HG02642 (cell line): ENCODE data around the gene ALG1L2.
"Not testable (repeated sequence)": the region's sequence is repeated elsewhere in the genome, so short reads cannot be mapped to it uniquely, and the experiment has no call there.

Source experiments
- ATAC-seq: cut with Tn5 transposase; IDR thresholded peaks from one replicate; pipeline ENCODE4 v1.9.1; 2021; ENCODE audit warnings: mild to moderate bottlenecking; ENCODE audit not compliant: unreplicated experiment, poor library complexity

ALG1L2 gene

DNA sequence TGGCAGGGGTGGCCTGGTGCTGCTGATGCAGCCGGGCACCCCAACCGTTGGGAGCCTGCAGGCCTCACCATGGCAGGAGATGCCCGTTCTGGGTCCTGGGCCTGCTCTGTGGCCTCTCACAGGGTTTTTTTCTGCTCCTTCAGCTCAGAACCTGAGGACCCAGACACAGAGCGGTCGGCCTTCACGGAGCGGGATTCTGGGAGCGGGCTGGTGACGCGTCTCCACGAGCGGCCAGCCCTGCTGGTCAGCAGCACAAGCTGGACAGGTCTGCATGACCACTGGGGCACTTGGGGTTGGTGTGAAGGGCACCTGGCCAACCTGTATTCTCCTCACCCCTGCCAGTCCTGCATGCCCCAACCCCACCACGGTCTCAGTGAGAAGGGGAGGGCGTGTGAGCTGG, 10.3 kb downstream of the ALG1L2 start:
- no peak for ATAC-seq

DNA sequence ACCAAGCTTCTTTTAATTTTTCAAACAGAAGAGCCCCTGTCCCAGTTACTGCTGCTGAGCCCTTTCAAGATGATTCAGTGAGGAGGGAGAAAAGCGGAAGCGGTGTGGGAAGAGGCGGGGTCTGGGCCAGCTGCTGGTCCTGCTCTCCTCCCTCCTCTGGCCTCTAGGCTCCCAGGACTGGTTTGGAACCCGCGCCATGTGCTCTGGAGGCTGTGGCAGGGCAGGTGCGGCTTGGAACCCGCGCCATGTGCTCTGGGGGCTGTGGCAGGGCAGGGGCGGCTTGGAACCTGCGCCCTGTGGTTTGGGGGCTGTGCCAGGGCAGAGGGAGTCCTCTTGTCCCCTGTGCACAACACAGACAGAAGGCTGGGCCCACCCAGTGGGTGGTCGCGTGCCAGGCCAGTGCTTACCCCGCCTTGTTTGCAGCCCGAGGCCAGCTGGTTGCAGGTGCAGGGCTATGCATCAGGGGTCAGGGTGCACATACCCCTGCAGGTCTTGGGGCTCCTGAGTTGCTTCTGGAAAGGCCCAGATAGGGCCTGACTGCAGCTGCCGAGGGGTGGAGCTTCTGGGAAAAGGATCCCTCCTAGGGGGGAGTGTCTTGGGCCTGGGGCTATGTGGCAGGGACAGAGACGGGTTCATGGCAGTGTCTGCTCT, 12.2 kb downstream of the ALG1L2 start:
- ATAC-seq: peak; percentile 57

DNA sequence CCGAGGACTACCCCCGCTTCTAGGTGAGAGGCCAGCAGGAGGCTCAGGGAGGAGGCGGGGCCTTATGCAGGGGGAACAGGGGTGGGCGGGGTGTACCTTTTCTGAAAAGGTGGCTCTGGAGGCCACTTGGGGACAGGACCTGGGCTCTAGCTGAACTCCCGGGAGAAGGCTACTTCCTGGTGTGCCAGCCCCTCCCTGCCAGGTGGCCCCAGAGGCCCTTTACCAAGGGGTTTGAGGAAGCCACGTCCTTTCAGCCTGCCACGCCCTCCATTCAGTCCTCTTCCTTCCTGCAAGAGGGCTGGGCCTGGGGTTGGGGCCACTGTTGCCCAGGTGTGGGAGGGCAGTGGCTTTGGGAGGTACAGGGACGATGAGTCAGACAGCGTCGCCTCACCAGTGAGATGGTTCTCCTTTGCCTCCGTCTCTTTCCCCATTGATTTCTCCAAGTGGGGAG, 12.9 kb downstream of the ALG1L2 start:
- ATAC-seq: not testable (repeated sequence)

DNA sequence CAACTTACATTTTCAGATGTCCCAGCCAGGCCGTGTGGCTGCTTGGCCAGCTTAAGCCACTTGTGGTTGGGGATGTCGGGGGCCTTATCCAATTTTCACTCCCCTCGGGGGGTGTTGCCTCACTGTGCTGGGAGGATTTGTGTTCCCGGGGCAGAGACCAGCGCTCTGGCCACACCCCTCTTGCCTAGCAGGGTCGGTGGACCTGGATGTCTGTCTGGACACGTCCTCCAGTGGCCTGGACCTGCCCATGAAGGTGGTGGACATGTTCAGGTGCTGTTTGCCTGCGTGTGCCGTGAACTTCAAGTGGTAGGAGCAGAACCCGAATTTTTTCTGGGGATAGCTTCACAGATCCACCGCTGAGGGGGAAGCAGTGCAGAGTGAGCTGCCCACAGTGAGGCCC, 14.2 kb downstream of the ALG1L2 start:
- not testable (repeated sequence) for ATAC-seq

DNA sequence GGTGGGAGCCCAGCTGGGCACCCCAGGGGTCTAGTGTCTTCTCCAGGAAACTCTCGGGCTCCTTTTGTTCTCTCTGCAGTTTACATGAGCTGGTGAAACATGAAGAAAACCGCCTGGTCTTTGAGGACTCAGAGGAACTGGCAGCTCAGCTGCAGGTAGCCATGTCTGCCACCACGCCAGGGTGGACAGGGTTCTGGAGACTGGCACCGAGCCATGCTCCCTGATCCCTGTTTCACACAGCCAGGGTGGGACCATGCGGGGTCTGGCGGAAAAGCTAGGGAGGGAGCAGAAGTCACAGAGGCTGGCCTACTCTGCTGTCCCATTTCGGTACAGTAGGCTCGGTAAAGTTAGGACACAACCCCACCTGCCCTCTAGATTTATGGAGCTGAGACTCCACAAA, 15.5 kb downstream of the ALG1L2 start:
- not testable (repeated sequence) for ATAC-seq

DNA sequence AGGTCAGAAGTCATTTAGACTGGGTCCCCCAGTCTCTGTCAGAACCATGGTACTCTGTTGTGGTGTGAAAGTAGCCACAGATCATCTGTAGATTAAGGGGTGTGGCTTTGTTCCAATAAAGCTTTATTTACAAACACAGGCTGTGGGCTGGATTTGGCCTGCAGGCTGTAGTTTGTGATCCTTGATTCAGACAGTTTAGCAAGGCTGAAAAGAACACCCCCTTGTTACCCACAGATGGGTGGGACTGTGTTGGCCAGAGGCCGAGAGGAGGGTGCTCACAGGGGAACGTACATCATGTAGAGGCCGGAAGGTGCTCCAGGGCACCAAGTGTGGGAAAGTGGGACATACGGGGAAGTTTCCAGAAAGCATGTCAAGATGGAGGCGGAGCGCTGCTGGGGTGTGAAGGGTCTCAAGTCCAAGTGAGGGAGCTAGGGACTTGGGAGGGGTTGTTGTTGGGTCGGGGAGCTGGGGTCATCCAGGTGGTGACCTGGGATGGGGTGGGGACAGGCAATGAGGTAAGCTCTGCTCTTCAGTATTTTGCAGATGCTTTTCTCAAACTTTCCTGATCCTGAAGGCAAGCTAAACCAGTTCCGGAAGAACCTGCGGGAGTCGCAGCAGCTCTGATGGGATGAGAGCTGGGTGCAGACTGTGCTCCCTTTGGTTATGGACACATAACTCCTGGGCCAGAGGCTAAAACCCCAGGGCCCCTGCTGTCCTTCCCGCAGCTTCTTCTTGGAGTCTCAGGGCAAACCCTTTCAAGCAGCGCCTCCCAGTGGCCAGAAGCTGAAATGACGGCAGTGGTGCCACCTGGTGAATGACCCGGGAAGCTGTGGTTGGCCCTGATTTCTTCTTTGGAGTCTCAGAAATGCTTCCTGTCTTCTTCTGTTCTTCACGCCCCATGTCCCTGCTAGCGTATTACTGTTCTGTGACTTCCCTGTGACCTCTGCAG, 16.3 kb downstream of the ALG1L2 start:
- ATAC-seq: not testable (repeated sequence)

DNA sequence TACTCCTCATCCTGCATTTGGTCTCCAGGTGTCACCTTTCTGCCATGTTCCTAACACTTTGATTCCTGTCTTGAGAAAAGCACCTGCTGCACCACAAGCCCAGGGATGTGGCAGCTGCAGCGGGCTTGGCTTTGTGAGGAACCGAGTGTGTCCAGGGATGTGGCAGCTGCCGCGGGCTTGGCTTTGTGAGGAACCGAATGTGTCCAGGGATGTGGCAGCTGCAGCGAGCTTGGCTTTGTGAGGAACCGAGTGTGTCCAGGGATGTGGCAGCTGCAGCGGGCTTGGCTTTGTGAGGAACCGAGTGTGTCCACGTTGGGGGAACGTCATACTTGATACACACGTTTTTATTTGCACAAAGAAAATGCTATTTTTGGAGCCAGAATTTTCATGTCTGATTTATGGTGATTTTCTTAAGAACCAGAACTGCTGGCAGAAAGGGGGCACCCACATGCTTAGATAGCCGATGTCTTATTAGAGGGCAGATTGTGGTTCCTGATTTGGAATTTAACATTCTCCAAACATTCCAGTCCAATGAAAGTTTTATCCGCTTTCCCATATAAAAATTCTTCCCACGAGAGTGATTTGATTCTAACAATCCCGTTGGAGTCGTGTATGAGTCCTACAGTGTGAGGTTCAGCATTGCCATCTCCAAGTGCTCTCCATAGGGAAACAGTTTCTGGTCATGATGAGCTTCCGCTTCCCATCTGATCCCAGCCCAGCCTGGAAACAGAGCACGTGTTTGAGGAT, 17.2 kb downstream of the ALG1L2 start:
- not testable (repeated sequence) for ATAC-seq

DNA sequence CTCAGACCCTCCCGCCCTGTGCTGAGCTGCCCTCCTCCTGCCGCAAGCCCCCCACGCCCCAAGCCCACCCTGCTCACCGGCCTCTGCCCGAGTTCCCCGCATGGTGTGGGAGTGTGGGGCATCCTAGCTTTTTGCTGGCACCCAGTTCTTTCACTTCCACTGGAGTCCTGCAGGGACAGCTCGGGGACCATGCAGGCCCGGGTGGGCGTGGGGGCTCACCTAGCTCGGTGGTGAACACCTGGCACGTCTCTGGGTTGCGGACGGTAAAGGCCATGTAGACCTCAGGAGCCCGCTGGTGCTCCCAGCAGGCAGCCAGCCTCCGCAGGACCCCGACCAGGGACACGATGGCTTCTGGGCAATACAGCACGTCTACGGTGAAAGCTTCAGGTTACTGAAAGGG, 20.9 kb downstream of the ALG1L2 start:
- ATAC-seq: not testable (repeated sequence)

DNA sequence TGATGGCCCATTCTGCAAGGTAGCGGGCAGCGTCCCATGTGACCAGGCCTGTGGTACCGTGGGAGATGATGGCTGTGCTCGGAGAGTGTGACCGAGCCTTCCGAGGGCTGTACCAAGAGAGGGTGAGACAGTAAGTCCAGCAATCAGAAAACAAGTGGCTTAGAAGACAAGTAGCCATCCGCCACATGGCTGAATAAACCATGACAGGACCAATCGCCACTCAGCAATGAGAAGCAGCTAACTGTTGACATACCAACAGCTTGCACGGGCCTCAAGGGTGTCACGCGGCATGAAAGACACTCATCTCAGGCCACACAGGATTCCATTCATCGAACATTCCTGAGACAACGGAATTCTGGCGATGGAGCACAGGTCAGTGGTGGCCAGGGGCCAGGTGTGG, 22.6 kb downstream of the ALG1L2 start:
- ATAC-seq: not testable (repeated sequence)

DNA sequence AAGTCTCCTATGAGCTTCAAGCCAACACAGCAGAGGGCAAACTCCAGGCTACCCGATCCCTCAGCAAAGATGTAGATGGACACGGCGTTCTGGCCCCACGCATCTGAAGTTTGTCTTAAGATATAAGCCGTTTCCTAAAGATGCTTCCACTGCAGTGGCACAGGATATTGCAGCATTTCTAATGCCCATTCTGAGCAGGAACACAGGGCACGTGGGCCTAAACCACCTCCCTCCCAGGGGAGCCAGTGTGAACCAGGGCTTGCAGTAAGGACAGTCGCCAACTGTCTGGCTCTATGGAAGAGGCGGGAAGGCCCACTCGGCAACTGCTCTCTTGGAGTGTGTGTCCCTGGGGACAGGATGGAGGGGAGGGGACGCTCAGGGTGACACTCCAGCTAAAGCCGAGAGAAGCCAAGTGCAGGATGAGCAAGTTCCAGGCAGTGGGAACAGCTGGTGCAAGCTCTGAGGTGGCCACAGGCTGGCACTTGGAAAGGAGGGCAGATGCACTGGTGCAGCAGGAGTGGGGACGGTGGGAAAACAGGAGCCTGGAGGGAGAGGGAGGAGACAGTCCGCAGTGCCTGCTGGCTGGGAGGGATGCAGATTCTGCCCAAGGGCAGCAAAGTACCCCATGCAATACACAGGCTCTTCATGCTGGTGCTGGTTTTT, 25.8 kb downstream of the ALG1L2 start:
- ATAC-seq: not testable (repeated sequence)

DNA sequence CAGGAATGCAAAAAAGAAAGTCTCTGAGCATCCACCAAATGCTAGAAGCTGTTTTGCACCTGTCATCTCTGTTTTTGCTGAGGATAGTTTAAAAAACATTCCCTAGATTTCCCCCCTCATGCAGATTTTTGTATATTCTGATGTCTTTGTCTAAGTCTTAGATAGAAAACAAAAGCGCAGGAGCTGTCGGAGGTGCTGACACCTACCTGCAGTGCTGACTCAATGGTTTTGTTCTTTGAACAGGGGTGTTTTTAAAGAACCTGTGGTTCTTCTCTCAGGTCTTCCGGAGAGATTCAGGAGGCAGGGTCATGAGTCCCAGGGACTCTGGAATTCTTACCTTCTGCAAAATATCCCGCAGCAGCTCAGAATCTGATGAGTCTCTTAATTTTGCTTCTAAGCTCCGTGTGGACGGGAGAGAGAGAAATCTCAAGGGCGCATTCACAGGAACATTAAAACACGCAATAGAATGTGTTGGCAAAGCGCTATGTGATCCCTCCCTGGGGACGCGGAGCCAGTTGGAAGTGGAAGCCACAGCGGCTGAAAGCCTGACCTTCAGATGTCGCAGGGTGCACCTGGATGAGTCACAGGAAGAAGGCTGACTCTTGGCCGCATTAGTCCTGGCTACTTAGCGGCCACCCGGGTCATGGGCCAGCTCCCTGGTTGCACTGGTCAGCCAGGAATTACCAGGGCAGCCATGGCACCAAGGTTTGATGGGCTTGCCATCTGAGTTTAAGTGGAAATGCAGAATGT, 27.4 kb downstream of the ALG1L2 start:
- not testable (repeated sequence) for ATAC-seq

DNA sequence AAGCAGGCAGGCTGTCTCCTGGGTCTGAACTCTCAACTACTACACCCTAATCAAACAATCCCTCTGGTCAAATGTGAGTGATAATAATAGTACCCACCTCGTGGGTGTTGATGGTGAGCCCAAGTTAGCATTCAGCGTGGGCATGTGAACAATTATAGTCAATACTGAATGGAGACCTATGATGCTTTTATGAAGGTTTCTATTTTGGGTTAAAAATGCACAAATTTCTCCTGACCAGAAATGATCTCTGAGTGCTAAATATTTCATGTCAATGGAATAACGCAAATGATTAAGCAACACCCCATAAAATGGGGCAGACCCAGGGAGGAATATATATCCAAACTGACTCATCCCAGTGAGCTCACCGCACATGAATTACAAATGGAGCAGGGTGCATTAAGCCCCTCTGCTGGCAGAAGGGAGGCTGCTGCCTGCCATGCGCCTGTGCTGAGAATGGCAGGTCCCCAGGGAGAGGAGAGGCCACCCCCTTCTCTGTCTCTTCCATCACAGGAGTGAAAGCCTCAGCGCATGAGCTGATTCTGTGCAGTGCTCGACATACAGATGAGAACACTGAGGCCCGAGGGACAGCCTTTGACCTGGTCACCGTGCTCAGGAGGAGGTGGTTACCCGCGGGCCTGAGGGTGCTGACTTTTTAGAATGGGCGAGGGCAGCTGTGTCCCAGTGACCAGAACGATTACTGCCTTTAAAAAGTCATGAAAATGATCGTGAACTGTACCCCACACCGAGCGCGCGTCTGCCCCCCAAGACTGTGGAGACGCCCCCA, 28.9 kb downstream of the ALG1L2 start:
- ATAC-seq: not testable (repeated sequence)

DNA sequence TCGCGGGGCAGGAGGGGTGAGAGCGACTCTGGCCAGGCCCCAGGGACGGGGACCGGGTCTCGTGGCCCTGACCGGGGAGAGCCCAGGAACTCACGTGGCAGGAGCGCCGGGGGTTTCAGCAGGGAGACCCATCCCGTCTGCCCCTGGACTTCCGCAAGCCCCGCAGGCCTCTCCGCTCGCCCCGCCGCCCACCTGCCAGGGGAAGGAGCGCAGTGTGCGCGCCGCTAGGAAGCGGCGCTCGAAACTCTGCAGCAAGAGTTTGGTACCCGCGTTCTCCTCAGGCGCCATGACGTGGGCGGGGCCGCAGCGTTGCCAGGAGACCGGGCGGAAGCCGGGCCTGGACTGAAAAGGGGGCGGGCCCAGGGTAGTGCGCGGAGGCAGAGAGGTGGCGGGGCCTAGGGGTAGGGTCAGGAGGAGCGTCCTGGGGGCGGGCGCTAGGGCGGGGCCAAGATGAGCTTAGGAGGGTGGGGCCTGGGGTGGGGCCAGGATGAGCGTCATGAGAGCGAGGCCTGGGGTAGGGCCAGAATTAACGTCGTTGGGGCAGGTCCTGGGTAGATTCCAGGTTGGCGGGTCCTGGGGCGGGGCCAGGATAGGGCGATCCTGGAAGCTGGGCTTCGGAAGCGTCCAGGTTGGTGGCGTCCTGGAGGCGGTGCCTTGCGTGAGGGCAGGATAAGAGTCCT, 29.7 kb downstream of the ALG1L2 start:
- peak; percentile 100 for ATAC-seq

DNA sequence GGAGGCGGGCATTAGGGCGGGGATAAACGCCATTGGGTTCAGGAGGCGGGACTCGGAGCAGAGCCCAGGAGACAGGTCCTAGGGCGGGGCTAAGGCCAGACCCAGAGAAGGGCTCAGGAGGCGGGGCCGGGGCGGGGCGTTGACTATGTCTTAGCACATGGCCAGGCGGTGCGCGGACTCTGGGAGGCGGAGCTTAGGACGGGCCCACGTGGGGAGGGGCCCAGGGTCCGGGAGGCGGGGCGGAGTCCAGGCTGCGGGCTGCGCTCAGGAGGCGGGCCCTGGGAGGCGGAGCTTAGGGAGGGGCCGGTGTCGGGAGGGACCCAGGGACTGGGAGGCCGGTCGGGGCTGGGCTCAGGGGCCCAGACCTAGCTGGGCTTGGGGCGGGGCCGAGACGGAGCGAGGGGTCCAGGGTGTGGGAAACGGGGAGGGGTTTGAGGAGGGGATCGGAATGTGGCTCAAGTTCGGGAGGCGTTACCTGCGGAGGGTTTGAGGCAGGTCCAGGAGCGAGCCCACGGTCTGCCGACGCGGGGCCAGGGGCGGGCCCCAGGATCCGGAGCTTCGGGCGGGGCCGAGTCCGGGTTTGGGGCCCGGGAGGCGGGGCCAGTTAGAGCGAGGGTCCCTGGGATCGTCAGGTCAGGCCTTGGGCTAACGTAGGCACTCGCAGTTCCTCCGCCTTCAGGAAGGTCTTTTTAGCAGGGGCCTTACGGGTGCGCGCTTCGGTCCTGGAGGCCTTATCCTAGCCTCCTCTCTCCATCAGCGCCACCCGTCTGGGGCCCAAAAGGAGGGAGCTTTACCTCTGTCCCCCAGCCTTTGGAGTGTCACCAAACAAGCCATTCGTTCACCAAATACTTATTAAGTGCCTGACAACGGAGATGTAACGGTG, 30.5 kb downstream of the ALG1L2 start:
- ATAC-seq: peak; percentile 54

DNA sequence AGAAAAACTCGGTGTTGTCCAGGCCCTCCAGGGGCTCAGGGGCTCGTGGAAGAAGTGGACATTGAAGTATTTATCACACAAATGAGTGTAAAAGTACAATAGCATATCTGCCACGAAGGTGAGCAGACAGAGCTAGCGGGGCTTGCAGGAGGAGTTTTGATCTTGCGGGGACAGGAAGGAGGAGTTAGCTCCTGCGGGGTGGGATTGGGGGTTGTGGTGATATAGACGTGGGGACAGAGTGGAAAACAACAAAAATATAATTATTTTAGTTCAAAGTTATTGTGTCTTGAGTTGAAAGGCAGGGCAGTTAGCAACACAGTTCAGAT, 31.1 kb downstream of the ALG1L2 start:
- ATAC-seq: not testable (repeated sequence)

DNA sequence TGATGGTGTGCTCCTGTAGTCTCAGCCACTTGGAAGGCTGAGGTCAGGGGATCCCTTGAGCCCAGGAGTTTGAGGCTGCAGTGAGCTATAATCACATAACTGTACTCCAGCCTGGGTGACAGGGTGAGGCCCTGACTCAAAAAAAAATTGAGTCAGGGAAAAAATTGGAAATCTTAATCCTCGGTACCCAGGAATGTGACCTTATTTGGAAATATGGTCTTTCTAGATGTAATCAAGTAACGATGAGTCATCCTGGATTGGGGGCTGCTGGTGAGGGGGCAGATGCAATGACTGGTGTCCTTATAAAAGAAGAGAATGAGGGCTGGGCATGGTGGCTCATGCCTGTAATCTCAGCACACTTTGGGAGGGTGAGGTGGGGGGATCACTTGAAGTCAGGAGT, 33.8 kb downstream of the ALG1L2 start:
- ATAC-seq: not testable (repeated sequence)

DNA sequence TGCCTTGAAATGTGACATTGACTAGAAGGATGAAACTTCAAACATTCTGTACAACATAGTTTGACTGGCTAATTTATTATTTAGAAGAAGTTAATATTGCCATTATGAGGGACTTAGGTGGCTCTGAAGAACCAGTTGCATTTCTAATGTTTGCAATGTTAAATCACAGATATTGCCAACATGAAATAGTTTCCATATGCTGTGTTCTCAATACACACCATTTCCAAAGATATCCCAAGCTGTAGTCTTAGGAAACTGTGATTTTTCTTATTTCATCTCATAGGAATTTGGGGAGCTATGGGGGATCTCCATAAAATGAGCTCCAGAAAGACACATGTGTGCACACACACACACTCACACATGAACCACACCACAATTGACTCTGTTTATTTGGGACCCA, 36.3 kb downstream of the ALG1L2 start:
- ATAC-seq: no peak
